HEK293 (cell line): ENCODE data around the gene KRTAP23-1.

ENCODE experiments used
- CTCF ChIA-PET: fragments of 350-600 bp; formaldehyde crosslinking; extraction: SDS; loops from one replicate; lab custom pipeline; 2021; ENCODE audit warnings: antibody characterized with exemption; lab: Yijun Ruan, JAX
- POLR2A ChIA-PET: fragments of 300-600 bp; formaldehyde crosslinking; extraction: SDS; loops from one replicate; lab custom pipeline; 2020; ENCODE audit warnings: antibody characterized with exemption, inconsistent platforms; lab: Yijun Ruan, JAX
- H3K27ac ChIP-seq: fragments of 200-500 bp; sonication (Bioruptor generic); 2 replicates; pipeline ENCODE4 v1.5.1; 2014; ENCODE audit warnings: low read depth, low read length, control low read depth, inconsistent platforms; ENCODE audit errors: extremely low read depth
- H3K36me3 ChIP-seq, 2 experiments: fragments of 200-500 bp in 1 of 2; sonication (Bioruptor generic) in 1 of 2; 1 replicate in 1 of 2; 2 replicates in 1 of 2; pipeline ENCODE4 v1.5.1; 2014 to 2017; ENCODE audit warnings: inconsistent platforms in 2 of 2, low read length in 2 of 2; ENCODE audit not compliant: control insufficient read depth in 2 of 2, insufficient read depth in 1 of 2
- H3K4me1 ChIP-seq: fragments of 200-500 bp; sonication (Bioruptor generic); 2 replicates; pipeline ENCODE4 v1.5.1; 2014; ENCODE audit warnings: mild to moderate bottlenecking, low read length, inconsistent platforms; ENCODE audit not compliant: control insufficient read depth, insufficient read depth
- H3K4me3 ChIP-seq: 2 replicates; pipeline ENCODE4 v1.5.1; 2011; ENCODE audit warnings: low read depth, mild to moderate bottlenecking, control low read depth, low read length, moderate library complexity
- H3K9me3 ChIP-seq: fragments of 200-500 bp; sonication (Bioruptor generic); 2 replicates; pipeline ENCODE4 v1.5.1; 2014; ENCODE audit warnings: low read depth, low read length, inconsistent platforms; ENCODE audit not compliant: control insufficient read depth, insufficient read depth
- HOXD13 ChIP-seq: sonication (generic); formaldehyde crosslinking; IDR thresholded peaks from 2 replicates; pipeline ENCODE4 v1.8.0; 2022; ENCODE audit warnings: missing genetic modification reagents, borderline replicate concordance
- INSM2 ChIP-seq: fragments of 450-650 bp; formaldehyde crosslinking; IDR thresholded peaks from 2 replicates; pipeline ENCODE4 v1.5.1; 2016; ENCODE audit warnings: missing biosample characterization, missing genetic modification characterization
- ZBTB11 ChIP-seq: fragments of 450-650 bp; formaldehyde crosslinking; conservative IDR thresholded peaks from 2 replicates; pipeline ENCODE4 v1.5.1; 2016; ENCODE audit warnings: low read depth, missing biosample characterization, missing genetic modification characterization
- ZNF214 ChIP-seq: fragments of 450-650 bp; formaldehyde crosslinking; IDR thresholded peaks from 2 replicates; pipeline ENCODE4 v1.5.1; 2017; ENCODE audit warnings: missing biosample characterization, mild to moderate bottlenecking, missing genetic modification characterization, borderline replicate concordance
- ZNF24 ChIP-seq: fragments of 450-650 bp; formaldehyde crosslinking; IDR thresholded peaks from 2 replicates; pipeline ENCODE4 v1.5.1; 2016; ENCODE audit warnings: missing biosample characterization, missing genetic modification characterization
- ZNF311 ChIP-seq: fragments of 450-650 bp; formaldehyde crosslinking; IDR thresholded peaks from 2 replicates; pipeline ENCODE4 v1.5.1; 2017; ENCODE audit warnings: missing biosample characterization, missing genetic modification characterization, borderline replicate concordance
- ZNF394 ChIP-seq: fragments of 450-650 bp; formaldehyde crosslinking; IDR thresholded peaks from 2 replicates; pipeline ENCODE4 v1.5.1; 2016; ENCODE audit warnings: missing biosample characterization, missing genetic modification characterization, mild to moderate bottlenecking, moderate library complexity, borderline replicate concordance
- ZNF426 ChIP-seq: fragments of 450-650 bp; formaldehyde crosslinking; IDR thresholded peaks from 2 replicates; pipeline ENCODE4 v1.5.1; 2017; ENCODE audit warnings: missing biosample characterization, missing genetic modification characterization, mild to moderate bottlenecking, inconsistent platforms, moderate library complexity
- ZNF518A ChIP-seq: fragments of 450-650 bp; formaldehyde crosslinking; conservative IDR thresholded peaks from 2 replicates; pipeline ENCODE4 v1.5.1; 2016; ENCODE audit warnings: low read depth, missing biosample characterization, missing genetic modification characterization
- ZNF555 ChIP-seq: fragments of 450-650 bp; formaldehyde crosslinking; conservative IDR thresholded peaks from 2 replicates; pipeline ENCODE4 v1.5.1; 2017; ENCODE audit warnings: missing biosample characterization, mild to moderate bottlenecking, missing genetic modification characterization, inconsistent platforms
- ZNF560 ChIP-seq: fragments of 450-650 bp; formaldehyde crosslinking; IDR thresholded peaks from 2 replicates; pipeline ENCODE4 v1.5.1; 2017; ENCODE audit warnings: missing biosample characterization, missing genetic modification characterization, borderline replicate concordance
- ZNF623 ChIP-seq: fragments of 450-650 bp; formaldehyde crosslinking; IDR thresholded peaks from 2 replicates; pipeline ENCODE4 v1.5.1; 2016; ENCODE audit warnings: missing biosample characterization, missing genetic modification characterization
- ZNF654 ChIP-seq: fragments of 450-650 bp; formaldehyde crosslinking; IDR thresholded peaks from 2 replicates; pipeline ENCODE4 v1.5.1; 2016; ENCODE audit warnings: low read depth, missing biosample characterization, missing genetic modification characterization
- ZSCAN30 ChIP-seq: fragments of 450-650 bp; IDR thresholded peaks from 2 replicates; pipeline ENCODE4 v1.5.1; 2018; ENCODE audit warnings: missing biosample characterization, mild to moderate bottlenecking, missing genetic modification characterization, moderate library complexity
- TF ChIP-seq, protein P1 (sequence below): fragments of 450-650 bp; formaldehyde crosslinking; IDR thresholded peaks from 2 replicates; pipeline ENCODE4 v1.5.1; 2017; ENCODE audit warnings: missing biosample characterization, mild to moderate bottlenecking, missing genetic modification characterization, moderate library complexity

Gene KRTAP23-1

GRCh38 chr21:30351534-30351933 lies 3.1 kb upstream of the KRTAP23-1 start:
- no peaks in the 10 kb centered on the region for H3K9me3 ChIP-seq
- H3K4me3 ChIP-seq, result no peak overlapping the region
- POLR2A ChIA-PET, result no interaction called here
- TF ChIP-seq ZNF394 (tag by site-specific recombination), result peak; percentile 62; the same call in 1 of the 2 replicates
- TF ChIP-seq ZNF311 (tag by site-specific recombination), result no peak
- no peak for TF ChIP-seq HOXD13 (CRISPR knock-in tag)
- TF ChIP-seq ZSCAN30 (tag by site-specific recombination), result no peak
- no peak for TF ChIP-seq ZNF214
- TF ChIP-seq ZNF555 (tag by site-specific recombination), result peak; percentile 51
- 0 out of 2 replicates have a peak, but pooled peaks have one; percentile 31 for TF ChIP-seq ZNF560 (tag by site-specific recombination)
- no peak for TF ChIP-seq ZNF24
- no peak for TF ChIP-seq ZNF654
- no peak for TF ChIP-seq INSM2 (tag by site-specific recombination)
- TF ChIP-seq, protein P1, sequence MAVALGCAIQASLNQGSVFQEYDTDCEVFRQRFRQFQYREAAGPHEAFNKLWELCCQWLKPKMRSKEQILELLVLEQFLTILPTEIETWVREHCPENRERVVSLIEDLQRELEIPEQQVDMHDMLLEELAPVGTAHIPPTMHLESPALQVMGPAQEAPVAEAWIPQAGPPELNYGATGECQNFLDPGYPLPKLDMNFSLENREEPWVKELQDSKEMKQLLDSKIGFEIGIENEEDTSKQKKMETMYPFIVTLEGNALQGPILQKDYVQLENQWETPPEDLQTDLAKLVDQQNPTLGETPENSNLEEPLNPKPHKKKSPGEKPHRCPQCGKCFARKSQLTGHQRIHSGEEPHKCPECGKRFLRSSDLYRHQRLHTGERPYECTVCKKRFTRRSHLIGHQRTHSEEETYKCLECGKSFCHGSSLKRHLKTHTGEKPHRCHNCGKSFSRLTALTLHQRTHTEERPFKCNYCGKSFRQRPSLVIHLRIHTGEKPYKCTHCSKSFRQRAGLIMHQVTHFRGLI (tag by site-specific recombination), result no peak
- peak; percentile 63 for TF ChIP-seq ZNF518A (tag by site-specific recombination)
- peak; percentile 45 for TF ChIP-seq ZNF426 (tag by site-specific recombination)
- TF ChIP-seq ZBTB11 (tag by site-specific recombination), result peak; percentile 38; the same call in 1 of the 2 replicates
- TF ChIP-seq ZNF623 (tag by site-specific recombination), result 0 out of 2 replicates have a peak, but pooled peaks have one; percentile 26
- no peak overlapping the region for H3K27ac ChIP-seq
- 0 out of 2 replicates have a peak, but pooled peaks cover 2% of the 10 kb centered on the region for H3K4me1 ChIP-seq
- H3K36me3 ChIP-seq, result no peaks in the 10 kb centered on the region
- CTCF ChIA-PET, result interaction anchor here (1.3 to 1.5 kb wide), 3 partner anchors 11 to 57 kb away, joined by 3 read pairs; no protein-coding TSS in a partner anchor
